AG09319 (cell line): ENCODE results near the gene DCP2.

Experiments
- DNase-seq: peaks from one replicate; pipeline ENCODE4 v3.0.0-alpha.2; 2010; ENCODE audit warnings: low read depth; ENCODE audit errors: extremely low read depth
- CTCF ChIP-seq: IDR thresholded peaks from 2 replicates; pipeline ENCODE4 v1.5.1; 2011; ENCODE audit warnings: low read depth, mild to moderate bottlenecking, inconsistent platforms, low read length, moderate library complexity

Gene DCP2

GRCh38 chr5:113031557-113031956 is 55.0 kb downstream of the DCP2 start:
- no peak for DNase-seq
- TF ChIP-seq CTCF = no peak

- no peak for TF ChIP-seq CTCF
- peak; percentile 70 for DNase-seq
Observed at GRCh38 chr5:113034182-113034773, 57.7 kb downstream of the DCP2 start.

- DNase-seq = no peak
- no peak for TF ChIP-seq CTCF
Observed at GRCh38 chr5:113035096-113035495, 58.5 kb downstream of the DCP2 start.

GRCh38 chr5:113036321-113036720 is 59.7 kb downstream of the DCP2 start:
- DNase-seq = no peak
- TF ChIP-seq CTCF = no peak

- no peak for TF ChIP-seq CTCF
- no peak for DNase-seq
Observed at GRCh38 chr5:113036826-113037225, 60.2 kb downstream of the DCP2 start.

GRCh38 chr5:113038136-113038535 is 61.5 kb downstream of the DCP2 start:
- no peak for TF ChIP-seq CTCF

GRCh38 chr5:113038714-113039113 is 62.1 kb downstream of the DCP2 start:
- TF ChIP-seq CTCF = peak; percentile 5
- no peak for DNase-seq

More at GRCh38 chr5:113038136-113038535, 61.5 kb downstream of the DCP2 start:
- no peak for DNase-seq
